ENCODE data around the gene PROC. TPM values are rescaled to one million over a fixed set of nuclear protein-coding genes. Genes with fewer than 3 reads are reported as not detected.

The PROC gene
- total and polyA plus RNA-seq, 9 of the 15 experiments (the other 6 are each of a cell fraction or from before 2014, with no cell fraction given), result not detected

DNA sequence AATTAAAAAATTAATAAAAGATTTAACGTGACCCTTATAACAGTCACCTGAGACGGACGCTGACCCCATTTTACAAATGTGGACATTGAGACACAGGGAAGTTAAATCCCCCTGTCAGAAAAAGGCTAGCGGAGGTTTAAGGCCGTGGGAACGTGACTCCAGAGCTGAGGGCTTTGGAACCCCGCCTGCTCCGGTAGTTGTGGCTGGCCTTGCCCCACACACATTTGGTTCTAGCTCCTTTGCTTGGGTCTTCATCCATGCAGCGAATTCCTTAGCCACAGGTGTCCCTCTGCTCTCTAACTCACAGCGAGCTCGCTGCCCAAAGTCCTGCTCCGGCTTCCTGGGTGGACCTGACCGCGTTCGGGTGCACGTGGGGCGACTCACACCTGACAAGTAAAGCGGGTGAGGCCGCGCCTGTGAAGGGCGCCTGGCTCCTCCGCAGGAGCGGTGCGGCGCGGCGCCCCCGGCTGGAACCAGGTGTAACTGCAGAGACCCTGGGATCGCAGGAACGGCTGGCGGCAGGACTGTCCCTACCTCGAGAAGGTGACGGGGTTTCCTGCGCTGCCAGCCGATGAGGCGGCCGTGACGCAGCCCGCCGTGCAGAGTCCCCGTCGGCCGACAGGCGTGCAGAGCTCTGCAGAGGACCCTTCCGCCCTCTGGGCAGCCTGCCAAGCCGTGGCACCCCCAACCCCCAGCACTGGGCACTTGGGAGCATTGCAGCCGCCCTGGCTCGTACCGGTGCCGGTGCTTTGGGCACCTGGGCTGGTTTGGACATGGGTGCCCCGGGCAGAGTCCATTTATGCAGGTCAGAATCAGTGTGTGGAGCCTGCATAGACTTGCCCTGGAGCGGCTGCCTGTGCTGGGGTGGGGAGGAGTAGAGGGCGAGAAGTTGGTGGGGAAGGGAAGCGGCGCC lies 2.4 kb upstream of the PROC start (continued):
- no peak for TF ChIP-seq TAF1 (IDR thresholded peaks at IDR 0.05; ENCODE audit: control insufficient read depth, extremely low read depth, insufficient read depth, low read length, severe bottlenecking)
- TF ChIP-seq ZNF165 (CRISPR knock-in tag; IDR thresholded peaks at IDR 0.05; ENCODE audit: borderline replicate concordance), result no peak
- TF ChIP-seq TAL1 (IDR thresholded peaks at IDR 0.05), result no peak
- TF ChIP-seq L3MBTL2 (IDR thresholded peaks at IDR 0.05), result peak; percentile 97
- TF ChIP-seq ZNF589 (CRISPR knock-in tag; IDR thresholded peaks at IDR 0.05; ENCODE audit: low read depth), result no peak
- TF ChIP-seq SAFB (IDR thresholded peaks at IDR 0.05; ENCODE audit: borderline replicate concordance, low read depth, low read length), result no peak
- TF ChIP-seq ZNF174 (CRISPR knock-in tag; IDR thresholded peaks at IDR 0.05), result no peak
- TF ChIP-seq, protein P1, sequence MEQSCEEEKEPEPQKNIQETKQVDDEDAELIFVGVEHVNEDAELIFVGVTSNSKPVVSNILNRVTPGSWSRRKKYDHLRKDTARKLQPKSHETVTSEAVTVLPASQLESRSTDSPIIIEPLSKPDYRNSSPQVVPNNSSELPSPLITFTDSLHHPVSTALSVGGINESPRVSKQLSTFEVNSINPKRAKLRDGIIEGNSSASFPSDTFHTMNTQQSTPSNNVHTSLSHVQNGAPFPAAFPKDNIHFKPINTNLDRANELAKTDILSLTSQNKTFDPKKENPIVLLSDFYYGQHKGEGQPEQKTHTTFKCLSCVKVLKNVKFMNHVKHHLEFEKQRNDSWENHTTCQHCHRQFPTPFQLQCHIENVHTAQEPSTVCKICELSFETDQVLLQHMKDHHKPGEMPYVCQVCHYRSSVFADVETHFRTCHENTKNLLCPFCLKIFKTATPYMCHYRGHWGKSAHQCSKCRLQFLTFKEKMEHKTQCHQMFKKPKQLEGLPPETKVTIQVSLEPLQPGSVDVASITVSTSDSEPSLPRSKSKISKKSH (CRISPR knock-in tag; IDR thresholded peaks at IDR 0.05), result no peak
- no peak for TF ChIP-seq NFXL1 (CRISPR knock-in tag; IDR thresholded peaks at IDR 0.05)
- TF ChIP-seq KLF1 (tag; IDR thresholded peaks at IDR 0.05), result no peak
- TF ChIP-seq ZBTB33 (CRISPR knock-in tag; IDR thresholded peaks at IDR 0.05), result peak; percentile 96
- no peak for TF ChIP-seq SRSF3 (IDR thresholded peaks at IDR 0.05; ENCODE audit: insufficient read depth, low read length)
- no peak for TF ChIP-seq THAP12 (CRISPR knock-in tag; IDR thresholded peaks at IDR 0.05)
- TF ChIP-seq KDM1A (IDR thresholded peaks at IDR 0.05), result no peak
- TF ChIP-seq SNRNP70 (optimal IDR thresholded peaks at IDR 0.05; ENCODE audit: low read depth, low read length), result no peak
- TF ChIP-seq BRD9 (IDR thresholded peaks at IDR 0.05; ENCODE audit: low read depth, partially characterized antibody), result no peak
- TF ChIP-seq CSDE1 (IDR thresholded peaks at IDR 0.05), result no peak
- no peak for TF ChIP-seq YY1 (IDR thresholded peaks at IDR 0.05; ENCODE audit: borderline replicate concordance in 1 of 3, control insufficient read depth in 1 of 3, extremely low read depth in 1 of 3, insufficient read depth in 3 of 3, insufficient read length in 1 of 3, insufficient replicate concordance in 2 of 3, low read depth in 1 of 3, low read length in 2 of 3)
- TF ChIP-seq DEAF1 (CRISPR knock-in tag; IDR thresholded peaks at IDR 0.05), result peak; percentile 35; the same call in 1 of the 2 replicates
